Activated B cell treated with CpG ODN at 0.5 μM for 24 hours (primary cell): ENCODE measurements around the gene USH2A. TPM values are rescaled to one million over a fixed set of nuclear protein-coding genes. Genes with fewer than 3 reads are reported as not detected.

Experiments
- ATAC-seq: fragments of 200-7000 bp; cut with Tn5 transposase; one replicate; pipeline ENCODE4 v1.10.0; 2021; ENCODE audit warnings: low read depth, mild to moderate bottlenecking, moderate library complexity
- CTCF ChIA-PET: fragments of 350-600 bp; sonication (Branson Sonifier 250); formaldehyde crosslinking; loops from one replicate; lab custom pipeline; 2021; ENCODE audit warnings: antibody characterized with exemption; lab: Charles Lee
- POLR2A ChIA-PET: fragments of 350-600 bp; sonication (Branson Sonifier 250); formaldehyde crosslinking; loops from one replicate; lab custom pipeline; 2021; ENCODE audit warnings: antibody characterized with exemption; lab: Charles Lee
- DNase-seq: peaks from one replicate; pipeline ENCODE4 v3.0.0; 2022
- H3K27ac Mint-ChIP-seq: one replicate; pipeline ENCODE4 v1.8.0; 2020; ENCODE audit warnings: mixed read lengths
- H3K27me3 Mint-ChIP-seq: one replicate; pipeline ENCODE4 v1.8.0; 2021; ENCODE audit warnings: mixed read lengths
- H3K36me3 Mint-ChIP-seq: one replicate; pipeline ENCODE4 v1.8.0; 2021; ENCODE audit warnings: low read depth, mixed read lengths
- H3K4me1 Mint-ChIP-seq: one replicate; pipeline ENCODE4 v1.8.0; 2021; ENCODE audit warnings: mixed read lengths
- H3K4me3 Mint-ChIP-seq: one replicate; pipeline ENCODE4 v1.8.0; 2020; ENCODE audit warnings: mild to moderate bottlenecking, mixed read lengths
- H3K9me3 Mint-ChIP-seq: one replicate; pipeline ENCODE4 v1.8.0; 2020; ENCODE audit warnings: mixed read lengths
- intact Hi-C: fragments of 100-400 bp; cut with micrococcal nuclease; formaldehyde crosslinking; loops from one replicate; pipeline ENCODE4 v1.15.1; 2024
- total RNA-seq: library from RNA; stranded (reverse); gene quantifications from 2 replicates; pipeline ENCODE4 v1.2.3, GENCODE V29; 2022
- TF ChIP-seq, protein P1 (sequence below): fragments of 200-600 bp; IDR thresholded peaks from one replicate; pipeline ENCODE4 v1.8.0; 2022; ENCODE audit warnings: antibody characterized with exemption, mild to moderate bottlenecking

USH2A gene
- total RNA-seq, 1 donor from 2014 or later: not detected

DNA sequence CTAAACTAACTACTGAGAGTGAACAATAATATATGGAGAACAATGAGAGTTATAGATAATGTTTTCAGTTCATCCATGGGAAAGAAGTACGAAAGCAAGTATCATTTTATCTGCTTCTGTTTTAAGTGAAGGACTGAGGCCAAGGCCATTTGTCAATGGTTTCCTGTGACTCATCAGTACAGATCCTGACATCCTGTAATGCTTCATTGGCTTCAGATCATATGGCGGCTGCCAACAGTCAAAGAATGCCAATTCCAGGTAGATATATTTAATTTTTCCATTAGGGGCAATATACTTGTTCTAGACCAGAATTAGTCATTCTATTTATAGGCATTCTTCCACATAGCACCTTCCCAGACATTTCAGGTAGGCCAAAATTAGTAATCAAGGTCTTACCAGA is 97.3 kb downstream of the USH2A start:
- Mint-ChIP-seq H3K27me3 (no peaks in the 10 kb centered on the region), H3K4me1 (no peaks in the 10 kb centered on the region), H3K9me3 (no peaks in the 10 kb centered on the region), H3K36me3 (no peaks in the 10 kb centered on the region), H3K27ac (no peak overlapping the region), H3K4me3 (no peak overlapping the region)
- TF ChIP-seq, protein P1, sequence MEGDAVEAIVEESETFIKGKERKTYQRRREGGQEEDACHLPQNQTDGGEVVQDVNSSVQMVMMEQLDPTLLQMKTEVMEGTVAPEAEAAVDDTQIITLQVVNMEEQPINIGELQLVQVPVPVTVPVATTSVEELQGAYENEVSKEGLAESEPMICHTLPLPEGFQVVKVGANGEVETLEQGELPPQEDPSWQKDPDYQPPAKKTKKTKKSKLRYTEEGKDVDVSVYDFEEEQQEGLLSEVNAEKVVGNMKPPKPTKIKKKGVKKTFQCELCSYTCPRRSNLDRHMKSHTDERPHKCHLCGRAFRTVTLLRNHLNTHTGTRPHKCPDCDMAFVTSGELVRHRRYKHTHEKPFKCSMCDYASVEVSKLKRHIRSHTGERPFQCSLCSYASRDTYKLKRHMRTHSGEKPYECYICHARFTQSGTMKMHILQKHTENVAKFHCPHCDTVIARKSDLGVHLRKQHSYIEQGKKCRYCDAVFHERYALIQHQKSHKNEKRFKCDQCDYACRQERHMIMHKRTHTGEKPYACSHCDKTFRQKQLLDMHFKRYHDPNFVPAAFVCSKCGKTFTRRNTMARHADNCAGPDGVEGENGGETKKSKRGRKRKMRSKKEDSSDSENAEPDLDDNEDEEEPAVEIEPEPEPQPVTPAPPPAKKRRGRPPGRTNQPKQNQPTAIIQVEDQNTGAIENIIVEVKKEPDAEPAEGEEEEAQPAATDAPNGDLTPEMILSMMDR: no peak
- ChIA-PET POLR2A (no interaction called here), CTCF (interaction anchor here (0.6 kb wide), 1 partner anchor 72 kb away, joined by 3 read pairs; no protein-coding TSS in a partner anchor)
- DNase-seq: no peak
- intact Hi-C loops: no loop called here
- no peak for ATAC-seq

DNA sequence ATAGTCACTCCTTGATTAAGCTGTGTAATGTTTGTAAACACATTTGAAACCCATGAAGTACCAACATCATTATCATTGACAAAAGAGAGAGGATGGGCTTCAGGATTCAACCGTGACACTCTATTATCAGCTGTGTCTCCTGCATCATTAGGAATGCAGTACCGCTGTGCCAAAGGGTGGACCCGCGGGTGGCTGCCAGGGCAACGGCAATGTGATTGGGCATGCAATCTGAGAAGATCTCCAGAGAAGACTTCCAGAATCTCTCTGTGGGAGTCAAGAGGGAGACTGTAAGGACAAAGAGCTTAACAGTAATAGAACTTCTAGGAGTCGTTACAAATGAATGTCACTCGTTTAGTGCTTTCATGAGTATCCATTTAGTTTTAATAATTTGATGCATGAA is 97.9 kb downstream of the USH2A start:
- intact Hi-C loops: no loop called here
- no peak overlapping the region for H3K27ac Mint-ChIP-seq
- H3K27me3 Mint-ChIP-seq: no peaks in the 10 kb centered on the region
- TF ChIP-seq, protein P1: no peak
- no peak for ATAC-seq
- no peak for DNase-seq
- no peak overlapping the region for H3K4me3 Mint-ChIP-seq
- ChIA-PET CTCF (interaction anchor here (0.6 kb wide), 1 partner anchor 73 kb away, joined by 3 read pairs; no protein-coding TSS in a partner anchor), POLR2A (no interaction called here)
- no peaks in the 10 kb centered on the region for H3K36me3 Mint-ChIP-seq
- H3K4me1 Mint-ChIP-seq: no peaks in the 10 kb centered on the region
- no peaks in the 10 kb centered on the region for H3K9me3 Mint-ChIP-seq

DNA sequence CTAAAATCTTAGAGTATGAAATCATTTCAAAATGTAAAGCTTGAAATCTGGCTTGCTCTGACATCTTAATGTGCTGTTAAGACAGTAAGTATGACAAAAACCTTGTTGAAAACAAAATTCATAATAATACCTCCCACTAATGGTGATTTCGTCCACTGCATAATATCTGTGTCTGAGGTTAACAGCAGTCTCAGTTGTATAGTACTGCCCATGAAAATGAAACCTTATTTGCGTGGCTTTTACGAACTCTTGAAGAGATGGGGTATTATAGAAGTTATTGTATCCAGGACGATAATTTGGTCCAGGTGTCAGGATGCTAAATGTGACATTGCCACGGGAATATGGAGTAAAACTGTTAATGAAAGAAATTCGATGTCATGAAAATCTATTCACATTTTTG is 99.9 kb downstream of the USH2A start:
- DNase-seq (no peak), ATAC-seq (no peak)
- H3K36me3 Mint-ChIP-seq: no peaks in the 10 kb centered on the region
- no peaks in the 10 kb centered on the region for H3K4me1 Mint-ChIP-seq
- no peaks in the 10 kb centered on the region for H3K27me3 Mint-ChIP-seq
- no peak overlapping the region for H3K27ac Mint-ChIP-seq
- no peak overlapping the region for H3K4me3 Mint-ChIP-seq
- TF ChIP-seq, protein P1: no peak
- H3K9me3 Mint-ChIP-seq: no peaks in the 10 kb centered on the region
- POLR2A ChIA-PET: no interaction called here
- CTCF ChIA-PET: no interaction called here
- intact Hi-C loops: no loop called here

- no peaks in the 10 kb centered on the region for H3K9me3 Mint-ChIP-seq
- TF ChIP-seq, protein P1: no peak
- ChIA-PET POLR2A (no interaction called here), CTCF (no interaction called here)
- intact Hi-C loops: loop anchor here (5.0 kb wide), 1 partner anchor 1433 kb away; no protein-coding TSS in a partner anchor
- no peaks in the 10 kb centered on the region for H3K27me3 Mint-ChIP-seq
- no peak overlapping the region for H3K4me3 Mint-ChIP-seq
- no peak overlapping the region for H3K27ac Mint-ChIP-seq
- H3K36me3 Mint-ChIP-seq: no peaks in the 10 kb centered on the region
- H3K4me1 Mint-ChIP-seq: no peaks in the 10 kb centered on the region
- DNase-seq (no peak), ATAC-seq (no peak)
Observed at GRCh38 chr1:216314379-216315095, 108.7 kb downstream of the USH2A start.

- POLR2A ChIA-PET: no interaction called here
Observed at GRCh38 chr1:216310776-216311175, 112.5 kb downstream of the USH2A start.

More at GRCh38 chr1:216310776-216311175, 112.5 kb downstream of the USH2A start:
- TF ChIP-seq, protein P1: no peak
- H3K4me3 Mint-ChIP-seq: no peak overlapping the region
- no peaks in the 10 kb centered on the region for H3K4me1 Mint-ChIP-seq
- intact Hi-C loops: loop anchor here (5.0 kb wide), 1 partner anchor 1437 kb away; no protein-coding TSS in a partner anchor
- no peak for DNase-seq
- H3K27me3 Mint-ChIP-seq: no peaks in the 10 kb centered on the region
- no peaks in the 10 kb centered on the region for H3K9me3 Mint-ChIP-seq
- H3K36me3 Mint-ChIP-seq: no peaks in the 10 kb centered on the region
- H3K27ac Mint-ChIP-seq: no peak overlapping the region
- no peak for ATAC-seq
- CTCF ChIA-PET: no interaction called here
